ENCODE results near the gene USP10.
A peak's percentile ranks its signal among the peaks of the same experiment; 100 is the strongest.
"Not testable (repeated sequence)": the region's sequence is repeated elsewhere in the genome, so short reads cannot be mapped to it uniquely, and the experiment has no call there.

The USP10 gene

DNA sequence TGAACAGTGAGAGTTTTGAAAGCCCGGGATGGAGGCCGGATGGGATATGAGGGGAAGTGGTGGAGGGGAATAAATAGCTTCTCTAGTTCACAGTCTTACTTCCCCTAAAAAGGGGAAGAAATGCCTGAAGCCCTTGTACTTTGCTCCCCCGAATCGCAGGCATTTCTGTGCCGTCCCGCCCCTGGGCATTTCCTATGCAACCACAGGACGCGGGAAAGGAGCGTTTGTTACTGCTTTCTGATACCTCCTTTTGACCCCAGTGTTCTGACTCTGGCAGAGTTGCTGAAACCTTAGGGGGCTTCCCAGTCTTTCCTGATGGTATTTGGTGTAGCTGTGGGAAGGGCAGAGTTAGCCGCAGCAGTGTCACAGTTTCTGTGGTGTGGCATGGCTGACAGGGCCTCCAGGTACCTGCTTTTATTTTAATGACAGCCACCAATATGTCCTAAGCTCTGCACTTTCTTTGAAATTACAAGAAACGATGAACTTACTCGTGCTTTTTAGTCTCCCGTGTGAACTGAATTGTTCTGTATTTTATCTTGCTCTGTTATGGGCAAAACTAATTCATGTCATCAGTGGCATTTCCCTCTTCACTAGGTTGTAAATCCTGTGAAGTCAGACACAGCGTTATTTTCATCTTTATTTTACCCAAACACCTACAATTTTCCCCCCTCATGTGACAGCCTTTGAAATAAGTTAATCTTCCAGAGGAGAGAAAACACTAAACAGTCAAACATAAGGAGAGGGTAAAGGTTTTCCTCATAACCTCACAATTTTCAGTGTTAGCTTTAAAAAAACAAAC is 27.1 kb downstream of the USP10 start:
- DNase-seq (ENCODE audit: low read depth in 3 of 3): no peak

DNA sequence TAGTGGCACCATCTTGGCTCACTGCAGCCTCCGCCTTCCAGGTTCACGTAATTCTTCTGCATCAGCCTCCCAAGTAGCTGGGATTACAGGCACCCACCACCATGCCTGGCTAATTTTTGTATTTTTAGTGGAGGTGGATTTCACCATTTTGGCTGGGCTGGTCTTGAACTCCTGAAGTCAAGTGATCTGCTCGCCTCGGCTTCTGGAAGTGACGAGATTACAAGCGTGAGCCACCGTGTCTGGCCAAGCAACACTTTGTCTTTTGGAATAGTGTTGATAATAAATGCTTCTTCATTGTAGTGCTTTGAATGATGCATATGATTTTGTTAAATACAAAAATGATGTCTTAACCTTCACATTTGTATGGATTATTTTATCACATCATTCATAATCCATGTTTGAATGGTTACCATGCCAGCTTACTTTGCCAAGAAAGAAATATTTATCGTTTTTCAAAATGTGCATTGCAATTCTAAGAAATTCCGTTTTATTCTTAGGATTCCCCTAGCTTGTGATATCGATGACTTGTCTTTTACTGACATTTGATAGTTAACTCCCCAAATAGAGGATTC is 29.1 kb downstream of the USP10 start:
- DNase-seq (ENCODE audit: low read depth in 3 of 3): no peak

DNA sequence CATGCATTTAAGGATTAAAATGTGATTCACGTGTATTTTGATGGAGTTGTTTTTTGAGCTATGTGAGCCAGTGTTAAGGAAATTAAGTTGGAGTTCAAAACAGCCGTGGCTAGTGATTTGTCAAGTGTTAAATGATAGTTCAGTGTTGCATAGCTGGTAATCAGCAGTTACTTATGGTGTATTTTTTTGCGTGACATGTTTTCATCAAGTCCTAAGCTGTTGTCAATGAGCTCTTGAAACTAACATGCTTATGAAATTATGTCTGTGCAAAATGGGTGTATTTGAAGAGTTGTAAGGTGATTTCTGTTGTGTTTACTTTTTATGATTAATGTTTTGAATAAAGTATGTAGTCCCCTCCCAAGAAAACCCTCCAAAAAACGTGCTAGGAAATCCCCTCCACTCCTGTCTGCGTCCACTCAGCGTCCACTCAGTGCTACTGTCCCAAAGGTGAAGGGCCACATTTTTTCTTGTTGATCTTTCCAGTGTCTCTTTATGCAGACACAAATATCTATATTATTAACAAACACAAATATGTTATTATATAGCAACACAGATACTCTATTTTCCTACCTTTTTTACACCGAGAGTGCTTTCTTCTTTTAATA is 30.0 kb downstream of the USP10 start:
- no peak for DNase-seq (ENCODE audit: low read depth in 3 of 3)

GRCh38 chr16:84730406-84731106 is 30.8 kb downstream of the USP10 start:
- DNase-seq (ENCODE audit: low read depth in 3 of 3): no peak

GRCh38 chr16:84732332-84732673 is 32.5 kb downstream of the USP10 start:
- not testable (repeated sequence) for DNase-seq (ENCODE audit: low read depth in 3 of 3)

DNA sequence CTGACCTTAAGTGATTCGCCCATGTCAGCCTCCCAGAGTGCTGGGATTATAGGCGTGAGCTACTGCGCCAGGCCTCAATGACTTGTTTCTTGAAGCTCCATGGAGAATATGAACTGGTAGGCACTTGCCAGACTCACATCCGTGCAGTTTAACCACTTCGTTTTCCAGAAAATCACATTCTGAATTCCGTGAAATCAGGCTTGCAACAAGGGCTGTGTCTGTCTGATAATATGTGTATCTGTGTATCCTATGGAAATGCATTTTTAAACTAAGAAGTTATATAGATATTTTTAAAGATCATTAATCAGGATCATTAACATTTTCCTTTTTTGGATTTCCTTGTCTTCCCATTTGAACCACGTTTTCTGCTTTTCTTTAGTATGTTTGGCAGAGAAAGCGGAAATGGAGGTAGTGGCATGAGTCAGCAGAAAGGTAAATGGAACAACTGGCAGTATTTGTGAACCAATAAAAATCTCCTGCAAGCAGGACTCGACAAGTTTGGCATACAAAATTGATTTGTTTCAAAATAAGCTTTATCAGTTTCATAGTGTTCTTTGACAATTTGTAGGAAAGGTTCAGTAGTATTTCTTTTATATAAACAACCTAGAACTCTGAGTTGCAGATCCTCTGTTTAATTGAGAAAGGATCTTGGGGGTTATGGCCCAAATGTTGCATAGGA is 33.0 kb downstream of the USP10 start:
- DNase-seq (ENCODE audit: low read depth in 3 of 3): no peak

DNA sequence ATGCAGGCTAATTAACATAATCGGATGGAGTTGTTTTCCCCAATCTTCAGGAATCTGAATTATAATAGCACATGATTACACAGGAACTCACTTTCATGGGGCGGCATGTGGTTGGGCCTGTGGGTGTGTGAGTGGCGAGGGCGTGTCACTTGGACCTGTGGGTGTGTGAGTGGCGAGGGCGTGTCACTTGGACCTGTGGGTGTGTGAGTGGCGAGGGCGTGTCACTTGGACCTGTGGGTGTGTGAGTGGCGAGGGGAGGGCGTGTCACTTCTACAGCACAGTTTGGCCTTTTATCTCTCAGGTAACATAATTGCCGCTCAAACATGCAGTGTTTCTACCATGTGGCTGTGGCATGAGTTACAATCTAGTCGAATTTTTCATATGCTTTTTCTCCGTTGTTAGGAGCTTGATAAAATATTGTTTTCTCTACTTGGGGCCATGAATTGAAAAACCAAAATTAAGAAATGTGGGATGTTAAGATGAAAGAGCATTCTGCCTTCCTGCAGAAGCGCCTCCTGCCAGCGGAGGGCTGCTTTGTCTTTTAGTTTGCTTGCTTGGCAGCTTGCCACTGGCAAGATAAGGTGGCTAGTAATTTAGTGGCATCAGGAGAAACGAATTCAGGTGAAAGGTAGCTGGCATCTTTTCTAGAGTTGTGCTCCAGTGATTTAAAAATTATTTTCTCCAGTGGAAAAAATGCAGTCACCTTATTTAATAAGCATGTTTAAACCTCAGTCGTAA is 36.2 kb downstream of the USP10 start:
- DNase-seq (ENCODE audit: low read depth in 3 of 3): peak in 2 of 3 experiments; percentile 22 to 23

GRCh38 chr16:84737192-84738011 is 37.6 kb downstream of the USP10 start:
- DNase-seq (ENCODE audit: low read depth in 3 of 3): no peak

DNA sequence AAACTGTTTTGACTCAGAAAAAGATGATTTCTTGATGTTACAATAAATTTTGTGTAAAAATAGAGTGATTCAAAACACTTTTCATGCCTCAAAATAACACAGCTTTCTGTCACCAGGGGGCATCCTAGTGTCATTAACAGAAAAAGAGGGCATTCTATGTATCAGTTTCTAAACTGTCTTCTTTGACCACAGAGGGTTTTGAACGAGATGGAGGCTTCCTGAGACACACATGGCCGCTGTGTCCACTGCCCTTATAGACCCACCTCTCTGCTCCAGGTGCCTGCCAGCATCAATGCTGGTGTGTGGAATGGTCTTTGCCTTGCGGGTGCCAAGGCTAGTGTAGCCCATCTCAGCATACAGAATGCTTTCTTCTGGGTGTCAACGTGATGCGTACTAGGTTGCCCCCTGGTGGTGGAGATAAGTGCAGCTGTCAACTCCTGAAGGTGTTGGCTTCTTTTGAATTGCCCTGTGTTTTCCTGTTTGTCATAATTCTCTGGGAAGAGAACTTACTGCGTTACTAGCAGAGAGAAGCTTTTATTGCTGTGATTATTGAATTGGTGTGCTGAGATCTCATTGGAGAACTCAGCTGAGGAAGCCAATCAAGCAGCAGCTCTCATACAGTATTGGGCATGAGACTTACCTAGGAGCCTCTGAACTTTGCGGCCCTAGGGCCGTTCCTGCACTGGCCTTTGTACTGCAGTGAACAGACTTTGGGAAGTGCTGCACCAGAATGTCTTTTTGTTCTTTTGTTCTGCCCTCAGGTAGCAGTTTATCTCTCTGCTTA is 38.6 kb downstream of the USP10 start:
- peak; percentile 34 to 58 (median 51) for DNase-seq (ENCODE audit: low read depth in 3 of 3)

DNA sequence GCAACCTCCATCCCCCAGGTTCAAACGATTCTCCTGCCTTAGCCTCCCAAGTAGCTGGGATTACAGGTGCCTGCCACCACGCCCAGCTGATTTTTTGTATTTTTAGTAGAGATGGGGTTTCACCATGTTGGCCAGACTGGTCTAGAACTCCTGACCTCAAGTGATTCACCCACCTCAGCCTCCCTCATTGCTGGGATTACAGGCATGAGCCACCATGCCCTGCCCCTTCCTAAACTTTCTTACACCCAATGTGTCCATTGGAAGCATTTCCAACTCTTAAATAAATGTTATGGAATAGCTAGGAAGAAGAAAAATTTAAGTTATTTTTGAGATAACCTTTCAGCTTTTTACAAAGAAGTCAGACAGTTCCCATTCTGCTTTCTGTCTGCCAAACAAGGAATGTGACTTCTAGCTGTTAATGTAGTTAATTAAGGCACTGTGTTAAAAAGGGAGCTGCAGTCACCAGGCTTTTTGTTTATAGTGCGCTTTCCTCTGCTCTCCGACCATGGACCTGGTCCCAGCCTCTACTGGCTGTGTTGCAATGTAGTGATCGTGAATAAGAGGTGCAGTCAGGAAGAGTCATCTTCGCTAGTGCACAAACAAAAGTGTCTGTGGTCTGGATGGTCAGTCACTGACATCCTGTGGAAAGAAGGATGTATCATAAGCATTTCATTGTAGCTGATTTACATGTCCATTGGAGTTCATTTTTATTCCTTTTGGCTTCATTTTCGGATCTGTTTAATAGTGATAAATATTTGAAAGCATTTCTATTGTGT is 39.7 kb downstream of the USP10 start:
- DNase-seq (ENCODE audit: low read depth in 3 of 3): no peak

- DNase-seq (ENCODE audit: low read depth in 3 of 3): no peak
These were observed 40.9 kb downstream of the USP10 start for GRCh38 chr16:84740596-84741116.

GRCh38 chr16:84741340-84741830 is 41.6 kb downstream of the USP10 start:
- DNase-seq (ENCODE audit: low read depth in 3 of 3): no peak

DNA sequence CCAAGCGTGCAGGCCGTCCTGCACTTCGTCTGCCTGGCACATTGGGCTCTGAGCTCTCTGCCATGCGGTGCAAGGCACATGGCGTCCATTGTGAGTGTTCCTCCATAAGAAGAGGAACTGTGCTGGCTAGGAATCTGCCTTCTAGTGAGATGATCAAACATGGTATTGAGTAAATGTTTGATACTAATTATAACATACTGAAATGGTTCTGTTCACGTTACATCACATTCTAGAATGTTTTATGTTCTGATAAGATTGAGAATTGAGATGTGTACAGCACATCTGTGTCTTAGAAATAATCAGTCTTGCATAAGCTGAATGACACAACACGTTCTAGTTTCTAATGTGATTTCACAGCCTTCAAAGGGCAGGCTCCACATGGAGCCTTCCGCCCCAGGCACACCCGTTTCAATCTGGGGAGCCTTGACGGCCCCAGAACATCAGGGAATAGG is 42.9 kb downstream of the USP10 start:
- DNase-seq (ENCODE audit: low read depth in 3 of 3): no peak

GRCh38 chr16:84746231-84746630 is 46.4 kb downstream of the USP10 start:
- DNase-seq (ENCODE audit: low read depth in 3 of 3): no peak

- DNase-seq (ENCODE audit: low read depth in 3 of 3): no peak
These were observed 47.1 kb downstream of the USP10 start for GRCh38 chr16:84746875-84747274.

DNA sequence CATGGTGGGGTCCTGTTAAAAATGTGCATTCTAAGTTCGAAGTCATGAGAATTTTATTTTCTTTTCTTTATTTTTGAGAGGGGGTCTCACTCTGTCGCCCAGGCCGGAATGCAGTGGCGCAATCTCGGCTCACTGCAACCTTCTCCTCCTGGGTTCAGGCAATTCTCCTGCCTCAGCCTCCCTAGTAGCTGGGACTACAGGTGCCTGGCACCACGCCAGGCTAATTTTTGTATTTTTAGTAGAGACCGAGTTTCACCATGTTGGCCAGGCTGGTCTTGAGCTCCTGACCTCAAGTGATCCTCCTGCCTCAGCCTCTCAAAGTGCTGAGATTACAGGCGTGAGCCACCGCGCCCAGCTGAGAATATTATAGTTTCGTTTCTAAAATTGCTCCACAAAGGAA is 48.4 kb downstream of the USP10 start:
- DNase-seq (ENCODE audit: low read depth in 3 of 3): not testable (repeated sequence)

DNA sequence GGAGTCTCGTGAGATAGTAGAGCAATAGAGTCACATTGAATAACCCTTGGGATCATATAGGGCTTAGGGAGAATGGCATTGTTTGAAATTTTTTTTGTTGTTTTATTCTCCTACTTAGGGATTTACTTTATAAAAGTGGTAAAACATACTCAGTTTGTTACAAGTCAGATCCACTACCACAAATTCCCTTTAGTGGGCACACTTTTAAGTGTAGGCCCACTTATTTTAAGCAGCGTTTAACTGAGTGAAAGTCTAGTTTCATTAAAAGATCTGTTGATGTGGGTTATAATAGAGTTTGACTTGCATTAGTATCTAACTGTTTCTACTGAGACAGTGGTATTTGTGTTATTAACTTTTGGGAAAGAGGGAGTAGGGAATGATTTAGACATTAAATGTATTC is 49.3 kb downstream of the USP10 start:
- no peak for DNase-seq (ENCODE audit: low read depth in 3 of 3)

- DNase-seq (ENCODE audit: low read depth in 3 of 3): no peak
These were observed 50.0 kb downstream of the USP10 start for GRCh38 chr16:84749815-84750214.

Measured in stimulated activated CD4-positive, alpha-beta T cell treated with anti-CD3 and anti-CD28 coated beads, TNF-alpha, amount 100 ng/mL, for 4 hours (primary cell).